Measurements from ENCODE around the gene GPC5.

GRCh38 chr13:92613921-92614320, 1215.5 kb downstream of the GPC5 start:
- TF ChIP-seq POLR2A (IDR thresholded peaks at IDR 0.05), result no peak
- TF ChIP-seq CTCF (IDR thresholded peaks at IDR 0.05), result no peak

Data from testis (tissue), 2 donors.